HepG2 (cell line): ENCODE results near the gene ELMOD3. TPM values are rescaled to one million over a fixed set of nuclear protein-coding genes. Genes with fewer than 3 reads are reported as not detected.

Experiments
- EP300 ChIP-seq, 3 experiments: sonication (generic) in 1 of 3; formaldehyde crosslinking in 1 of 3; IDR thresholded peaks; 2 replicates each; pipeline versions ENCODE4 v1.5.1 to v1.6.1; 2011 to 2020; ENCODE audit warnings: low read depth in 2 of 3, low read length in 2 of 3, borderline replicate concordance in 1 of 3, improper control_type of control experiment in 1 of 3, mild to moderate bottlenecking in 1 of 3, missing genetic modification reagents in 1 of 3, moderate library complexity in 1 of 3
- FOXO4 ChIP-seq: sonication (generic); formaldehyde crosslinking; conservative IDR thresholded peaks from 2 replicates; pipeline ENCODE4 v1.8.1; 2023; ENCODE audit warnings: missing genetic modification reagents
- HIC2 ChIP-seq: sonication (generic); formaldehyde crosslinking; IDR thresholded peaks from 2 replicates; pipeline ENCODE4 v1.9.0; 2022; ENCODE audit warnings: low read depth, missing genetic modification reagents
- KAT2B ChIP-seq: fragments of 150-350 bp; IDR thresholded peaks from 2 replicates; pipeline ENCODE4 v1.6.1; 2014; ENCODE audit warnings: low read depth, low read length, borderline replicate concordance
- MAFF ChIP-seq: IDR thresholded peaks from 2 replicates; pipeline ENCODE4 v1.6.1; 2011; ENCODE audit warnings: low read depth, low read length, improper control_type of control experiment
- NFE2L1 ChIP-seq: sonication (generic); formaldehyde crosslinking; IDR thresholded peaks from 2 replicates; pipeline ENCODE4 v1.4.0; 2020; ENCODE audit warnings: missing genetic modification reagents, mild to moderate bottlenecking, borderline replicate concordance
- PLRG1 ChIP-seq: fragments of 450-650 bp; conservative IDR thresholded peaks from 2 replicates; pipeline ENCODE4 v1.6.1; 2016
- PREB ChIP-seq: sonication (generic); formaldehyde crosslinking; IDR thresholded peaks from 2 replicates; pipeline ENCODE4 v1.4.0; 2020; ENCODE audit warnings: missing genetic modification reagents
- SATB2 ChIP-seq: sonication (generic); formaldehyde crosslinking; IDR thresholded peaks from 2 replicates; pipeline ENCODE4 v1.5.0; 2020; ENCODE audit warnings: missing genetic modification reagents
- SNAPC2 ChIP-seq: sonication (generic); formaldehyde crosslinking; IDR thresholded peaks from 2 replicates; pipeline ENCODE4 v1.8.1; 2022; ENCODE audit warnings: mild to moderate bottlenecking, missing genetic modification reagents
- TARDBP ChIP-seq: sonication (generic); formaldehyde crosslinking; IDR thresholded peaks from 2 replicates; pipeline ENCODE4 v1.8.0; 2022; ENCODE audit warnings: mild to moderate bottlenecking, missing genetic modification reagents
- ZBTB37 ChIP-seq: sonication (generic); formaldehyde crosslinking; IDR thresholded peaks from 2 replicates; pipeline ENCODE4 v1.4.0; 2020; ENCODE audit warnings: mild to moderate bottlenecking, missing genetic modification reagents
- ZBTB4 ChIP-seq: sonication (generic); formaldehyde crosslinking; IDR thresholded peaks from 2 replicates; pipeline ENCODE4 v1.4.0; 2020; ENCODE audit warnings: missing genetic modification reagents, mild to moderate bottlenecking, borderline replicate concordance
- ZFP36L1 ChIP-seq: sonication (generic); formaldehyde crosslinking; IDR thresholded peaks from 2 replicates; pipeline ENCODE4 v1.8.0; 2022; ENCODE audit warnings: mild to moderate bottlenecking, missing genetic modification reagents, moderate library complexity
- ZNF670 ChIP-seq: sonication (generic); formaldehyde crosslinking; IDR thresholded peaks from 2 replicates; pipeline ENCODE4 v1.8.0; 2022; ENCODE audit warnings: mild to moderate bottlenecking, missing genetic modification reagents, borderline replicate concordance
- ZNF678 ChIP-seq: sonication (generic); formaldehyde crosslinking; IDR thresholded peaks from 2 replicates; pipeline ENCODE4 v1.4.0; 2020; ENCODE audit warnings: mild to moderate bottlenecking, missing genetic modification reagents
- ZSCAN21 ChIP-seq: sonication (generic); formaldehyde crosslinking; IDR thresholded peaks from 2 replicates; pipeline ENCODE4 v1.8.0; 2022; ENCODE audit warnings: mild to moderate bottlenecking, missing genetic modification reagents, moderate library complexity, borderline replicate concordance
- polyA plus RNA-seq, 8 experiments: library from polyadenylated mRNA; depleted of rRNA in 3 of 8; stranded (reverse) in 7 of 8; unstranded in 1 of 8; fragments of >200 nt; fragmentation: Illumina TruSeq in 4 of 8; extraction: Trizol in 4 of 8; gene quantifications; 2 replicates each; pipeline versions ENCODE4 v1.2.1 to v1.2.3, GENCODE V29; 2011 to 2016; ENCODE audit warnings: low read depth in 4 of 8, missing spikeins in 1 of 8, mixed read lengths in 1 of 8; ENCODE audit not compliant: insufficient read depth in 1 of 8
- total RNA-seq, 5 experiments: library from RNA; depleted of rRNA; stranded (reverse); fragments of >200 nt; fragmentation: Illumina TruSeq; extraction: Trizol; gene quantifications; 2 replicates each; pipeline ENCODE4 v1.2.3, GENCODE V29; 2016; ENCODE audit warnings: low read depth in 1 of 5
- TF ChIP-seq, protein P1 (sequence below): sonication (generic); formaldehyde crosslinking; IDR thresholded peaks from 2 replicates; pipeline ENCODE4 v1.5.0; 2020; ENCODE audit warnings: missing genetic modification reagents

ELMOD3 gene
- total and polyA plus RNA-seq, 2 of the 13 experiments (the other 11 are each of a cell fraction or from before 2014, with no cell fraction given): 13.3 to 19.5 TPM

- TF ChIP-seq ZBTB4 (CRISPR knock-in tag) (no peak; the same call in 1 of the 2 replicates), KAT2B (no peak), MAFF (no peak), NFE2L1 (CRISPR knock-in tag) (no peak), SNAPC2 (CRISPR knock-in tag) (no peak), ZNF678 (CRISPR knock-in tag) (no peak), FOXO4 (CRISPR knock-in tag) (no peak), PREB (CRISPR knock-in tag) (no peak), ZNF670 (CRISPR knock-in tag) (no peak), EP300 (IDR thresholded peaks at IDR 0.05; ENCODE audit: low read depth in 2 of 2, low read length in 2 of 2) (peak; percentile 46 to 74; a peak in 2 of 4 replicates), EP300 (CRISPR knock-in tag; IDR thresholded peaks at IDR 0.05; ENCODE audit: borderline replicate concordance) (no peak; the same call in 1 of the 2 replicates), ZBTB37 (CRISPR knock-in tag) (0 out of 2 replicates have a peak, but pooled peaks have one; percentile 63), ZSCAN21 (CRISPR knock-in tag) (no peak), SATB2 (CRISPR knock-in tag) (no peak), PLRG1 (no peak), TARDBP (CRISPR knock-in tag) (peak; percentile 34; the same call in 1 of the 2 replicates), HIC2 (CRISPR knock-in tag) (no peak; the same call in 1 of the 2 replicates), ZFP36L1 (CRISPR knock-in tag) (no peak)
- TF ChIP-seq, protein P1, sequence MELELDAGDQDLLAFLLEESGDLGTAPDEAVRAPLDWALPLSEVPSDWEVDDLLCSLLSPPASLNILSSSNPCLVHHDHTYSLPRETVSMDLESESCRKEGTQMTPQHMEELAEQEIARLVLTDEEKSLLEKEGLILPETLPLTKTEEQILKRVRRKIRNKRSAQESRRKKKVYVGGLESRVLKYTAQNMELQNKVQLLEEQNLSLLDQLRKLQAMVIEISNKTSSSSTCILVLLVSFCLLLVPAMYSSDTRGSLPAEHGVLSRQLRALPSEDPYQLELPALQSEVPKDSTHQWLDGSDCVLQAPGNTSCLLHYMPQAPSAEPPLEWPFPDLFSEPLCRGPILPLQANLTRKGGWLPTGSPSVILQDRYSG: no peak
Measured at GRCh38 chr2:85420536-85421259, 66.1 kb downstream of the ELMOD3 start (continued).
